ENCODE results near the gene TMEM187.
"Not testable (repeated sequence)": the region's sequence is repeated elsewhere in the genome, so short reads cannot be mapped to it uniquely, and the experiment has no call there.

The TMEM187 gene

DNA sequence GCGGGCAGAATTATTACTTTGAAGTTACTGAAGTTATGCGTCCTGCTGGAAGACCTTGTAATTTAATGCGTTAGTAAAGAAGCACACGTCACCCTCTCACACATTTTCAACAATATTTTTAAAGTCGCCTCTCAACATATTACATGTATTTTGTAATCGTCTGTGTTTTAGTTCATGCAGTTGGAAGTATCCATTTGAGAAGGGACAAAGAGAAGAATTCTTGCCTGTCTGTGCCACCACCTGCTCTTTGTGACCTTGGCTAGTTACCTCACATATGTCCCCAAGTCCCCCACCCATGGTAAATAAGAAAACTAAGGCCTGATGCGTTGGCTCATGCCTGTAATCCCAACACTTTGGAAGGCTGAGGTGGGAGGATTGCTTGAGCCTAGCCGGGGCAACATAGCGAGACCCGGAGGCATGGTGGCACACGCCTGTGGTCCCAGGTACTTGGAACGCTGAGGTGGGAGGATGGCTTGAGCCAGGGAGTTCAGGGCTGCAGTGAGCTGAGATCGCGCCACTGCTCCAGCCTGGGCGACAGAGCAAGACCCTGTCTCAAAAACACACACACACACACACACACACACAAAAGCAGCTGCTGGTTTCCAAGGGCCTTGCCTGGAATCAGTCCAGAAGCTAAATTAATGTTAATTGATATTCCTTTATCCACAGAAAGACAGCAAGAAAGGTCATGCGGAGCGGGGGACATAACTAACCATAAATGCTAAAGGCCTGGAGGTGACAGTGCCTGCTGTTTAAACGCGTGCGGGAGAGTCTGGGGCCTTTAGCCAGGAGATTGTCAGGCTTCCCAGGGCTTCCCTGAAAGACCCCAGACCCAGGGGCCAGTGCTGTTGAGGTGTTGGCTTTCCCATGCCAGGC, 811 bp downstream of the TMEM187 start:
- DNase-seq = no peak

DNA sequence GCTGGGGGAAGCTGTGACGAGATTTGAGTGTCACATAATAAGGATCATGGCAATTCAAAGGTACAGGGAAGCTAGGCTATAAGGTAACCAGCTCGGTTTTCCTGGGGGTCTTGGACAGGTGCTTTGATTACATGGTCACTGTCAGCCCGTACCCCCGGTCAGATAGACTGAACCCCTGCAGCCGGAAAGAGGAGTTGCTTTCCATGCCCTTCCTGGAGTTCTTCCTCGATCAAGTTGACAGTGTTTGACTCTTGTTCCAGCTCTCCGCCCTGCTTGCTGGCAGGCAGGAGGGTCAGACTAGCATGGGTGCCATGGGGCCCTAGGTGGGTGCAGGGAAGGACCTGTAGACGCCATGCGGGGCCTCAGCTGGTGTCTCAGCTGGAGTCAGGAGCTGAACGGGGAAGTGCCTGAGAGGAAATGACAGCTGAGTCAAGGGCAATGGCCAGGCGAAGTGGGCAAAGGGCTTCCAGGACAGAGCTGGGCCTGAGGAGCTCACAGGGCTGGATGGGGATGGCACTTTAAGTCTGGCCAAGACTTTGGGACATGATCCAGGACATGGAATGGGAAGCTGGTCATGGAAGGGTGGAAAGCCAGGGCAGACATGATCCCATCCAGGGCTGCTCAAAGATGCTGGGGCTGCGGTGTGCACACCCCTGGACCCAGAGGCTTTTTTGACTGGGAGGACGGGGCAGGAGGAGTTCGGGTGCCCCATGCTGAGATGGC, 1.6 kb downstream of the TMEM187 start:
- DNase-seq = no peak

DNA sequence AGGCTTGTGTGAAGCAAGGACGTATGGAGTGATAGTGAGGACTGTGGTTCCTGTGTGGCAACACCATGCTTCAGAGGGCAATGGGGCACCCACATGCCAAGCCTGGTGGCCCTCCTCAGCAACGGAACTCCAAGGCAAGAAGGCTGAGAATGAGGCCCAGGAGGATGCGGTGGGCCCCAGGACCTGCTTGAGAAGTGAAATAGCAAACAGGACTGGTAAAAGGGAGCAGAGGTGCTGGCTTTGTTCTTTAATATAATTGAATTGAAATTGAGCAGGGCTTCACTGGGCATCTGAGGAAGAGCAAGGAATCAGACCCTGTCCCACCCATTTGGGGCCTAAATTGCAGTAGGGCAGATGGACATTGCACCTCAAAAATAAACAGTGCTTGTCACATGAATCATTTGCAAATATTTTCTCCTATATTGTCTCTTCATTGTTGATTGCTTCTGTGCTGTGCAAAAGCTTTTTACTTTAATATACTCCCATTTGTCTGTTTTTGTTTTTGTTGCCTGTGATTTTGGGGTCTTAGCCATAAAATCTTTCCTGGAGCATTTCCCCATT, 2.3 kb downstream of the TMEM187 start:
- DNase-seq = no peak

DNA sequence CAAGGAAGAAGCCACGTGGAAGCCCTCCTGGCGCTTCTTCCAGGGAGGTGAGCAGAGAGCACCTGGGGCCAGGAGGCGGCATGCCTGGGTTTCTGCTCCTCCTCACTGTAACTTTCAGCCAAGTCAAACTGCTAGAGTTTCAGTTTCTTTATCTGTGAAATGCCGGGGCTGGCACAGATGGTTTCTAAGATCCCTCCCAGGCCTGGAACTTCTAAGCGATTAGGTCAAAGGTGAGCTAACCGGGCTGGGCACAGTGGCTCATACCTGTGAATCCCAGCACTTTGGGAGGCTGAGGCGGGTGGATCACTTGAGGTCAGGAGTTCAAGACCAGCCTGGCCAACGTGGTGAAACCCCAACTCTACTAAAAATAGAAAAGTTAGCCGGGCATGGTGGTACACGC, 7.8 kb downstream of the TMEM187 start:
- DNase-seq = not testable (repeated sequence)

DNA sequence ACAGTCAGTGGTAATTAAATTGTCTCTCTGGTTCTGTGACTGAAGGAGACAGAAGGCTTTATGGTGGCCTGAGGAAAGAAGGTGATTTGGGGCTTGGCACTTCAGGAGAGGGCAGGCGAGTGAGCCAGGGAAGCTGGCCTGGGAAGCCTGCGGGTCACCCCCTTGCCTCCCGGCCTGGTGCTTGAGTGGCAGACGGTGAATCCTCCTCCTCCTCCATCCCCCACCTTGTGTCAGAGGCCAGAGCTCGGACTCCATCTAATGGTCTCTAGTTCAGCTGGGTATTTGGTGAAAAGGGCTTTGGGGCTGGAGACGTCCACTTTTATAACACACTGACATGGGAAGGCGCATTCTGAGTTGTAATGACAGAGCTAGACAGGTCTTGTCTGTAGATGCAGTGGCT, 8.7 kb downstream of the TMEM187 start:
- DNase-seq = no peak

DNA sequence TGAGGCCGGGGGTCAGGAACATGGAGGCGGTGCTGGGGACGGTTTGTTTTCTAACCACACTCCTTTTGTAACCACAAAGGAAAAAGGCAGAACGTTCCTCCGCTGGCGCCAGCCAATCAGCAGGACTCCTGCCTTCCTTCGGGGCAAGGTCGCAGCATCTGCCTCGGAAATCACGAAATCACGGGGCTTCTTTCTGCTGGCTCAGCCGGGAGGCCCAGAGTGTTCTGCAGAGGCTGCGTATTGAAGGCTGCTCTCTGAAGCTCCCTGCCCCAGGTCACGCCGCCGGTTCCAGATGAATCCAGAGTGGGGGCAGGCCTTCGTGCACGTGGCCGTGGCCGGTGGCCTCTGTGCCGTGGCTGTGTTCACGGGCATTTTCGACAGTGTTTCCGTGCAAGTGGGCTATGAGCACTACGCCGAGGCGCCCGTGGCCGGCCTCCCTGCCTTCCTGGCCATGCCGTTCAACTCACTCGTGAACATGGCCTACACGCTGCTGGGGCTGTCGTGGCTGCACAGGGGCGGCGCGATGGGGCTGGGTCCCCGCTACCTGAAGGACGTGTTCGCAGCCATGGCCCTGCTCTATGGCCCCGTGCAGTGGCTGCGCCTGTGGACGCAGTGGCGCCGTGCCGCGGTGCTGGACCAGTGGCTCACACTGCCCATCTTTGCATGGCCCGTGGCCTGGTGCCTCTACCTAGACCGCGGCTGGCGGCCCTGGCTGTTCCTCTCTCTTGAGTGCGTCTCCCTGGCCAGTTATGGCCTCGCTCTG, 9.4 kb downstream of the TMEM187 start:
- DNase-seq = no peak

DNA sequence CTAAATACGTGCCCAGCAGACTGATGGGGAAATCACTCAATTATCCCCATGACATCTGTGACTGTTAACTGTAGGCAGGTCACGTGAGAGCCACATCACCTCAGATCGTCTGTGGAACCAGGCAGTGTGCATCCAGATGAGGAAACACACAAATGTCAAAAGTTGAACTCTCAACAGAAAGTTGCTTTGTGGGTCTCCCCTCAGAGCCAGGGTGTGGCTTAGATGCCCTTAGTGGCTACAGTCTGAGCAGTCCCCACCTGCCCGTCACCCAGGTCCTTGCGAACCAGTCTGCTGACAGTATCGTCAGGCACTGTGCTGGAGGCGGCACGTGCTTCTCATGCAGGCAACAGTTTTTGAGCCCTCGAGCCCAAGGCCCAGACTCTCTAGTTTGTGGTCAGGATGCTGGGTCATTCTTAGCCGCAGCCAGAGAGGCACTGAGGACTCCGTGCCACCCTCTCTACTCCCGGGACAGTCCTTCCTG, 10.8 kb downstream of the TMEM187 start:
- DNase-seq = no peak

DNA sequence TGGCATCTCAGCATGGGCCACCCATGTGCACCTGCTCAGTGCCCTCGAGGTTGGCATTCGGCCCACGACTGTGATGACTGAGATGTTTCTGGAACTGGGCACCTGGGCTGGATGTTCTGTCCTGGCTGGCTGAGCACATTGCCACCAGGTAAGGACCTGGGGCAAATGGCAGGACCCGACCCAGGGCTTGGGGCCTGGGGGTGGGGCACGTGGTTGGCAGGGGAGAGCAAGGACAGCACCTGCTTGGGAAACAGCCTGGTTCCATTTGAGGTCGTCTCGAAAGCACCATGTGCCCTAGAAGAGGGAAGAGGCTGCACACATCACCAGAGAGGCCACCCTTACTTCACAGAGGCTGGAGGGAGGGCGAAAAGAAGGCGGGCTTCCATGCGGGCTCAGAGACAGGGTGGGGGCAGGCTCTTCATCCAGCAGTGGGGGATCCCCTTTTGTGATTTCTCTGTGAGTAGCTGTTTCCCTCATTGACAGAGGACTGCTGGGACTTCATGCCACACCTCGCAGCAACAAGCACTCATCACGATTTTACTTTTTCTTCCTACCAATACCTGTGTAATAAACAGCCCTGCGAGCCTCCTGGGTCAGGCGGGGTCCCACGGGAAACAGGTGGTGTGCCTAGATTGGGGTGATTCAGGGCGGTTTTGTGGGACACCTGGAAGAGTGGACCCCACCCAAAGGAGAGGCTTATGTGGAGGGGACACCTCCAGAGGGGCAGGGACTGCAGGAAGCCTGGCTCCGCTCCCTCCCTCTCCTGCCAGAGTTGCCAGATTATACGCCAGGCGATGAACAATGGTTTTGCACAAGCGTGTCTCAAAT, 12.0 kb downstream of the TMEM187 start:
- DNase-seq = peak in 1 of 2 experiments; percentile 27

DNA sequence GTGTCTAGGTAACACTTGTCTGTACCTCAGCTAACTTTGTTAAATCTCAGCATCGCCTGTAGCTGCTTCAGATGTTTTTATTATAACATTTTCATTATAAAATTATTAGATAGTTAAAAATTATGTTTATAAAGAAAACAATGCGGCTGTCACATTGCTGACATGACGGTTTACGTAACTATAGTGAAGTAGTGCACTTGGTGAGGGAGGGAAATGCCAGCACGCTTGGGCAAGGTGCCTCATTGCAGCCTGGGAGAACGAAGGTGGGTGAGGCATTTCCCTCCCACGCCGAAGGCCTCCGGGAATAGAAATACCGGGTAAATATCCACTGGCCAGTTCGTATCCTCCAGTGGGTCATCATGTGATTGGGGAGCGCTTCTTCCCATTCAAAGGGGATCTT, 15.9 kb downstream of the TMEM187 start:
- no peak for DNase-seq

DNA sequence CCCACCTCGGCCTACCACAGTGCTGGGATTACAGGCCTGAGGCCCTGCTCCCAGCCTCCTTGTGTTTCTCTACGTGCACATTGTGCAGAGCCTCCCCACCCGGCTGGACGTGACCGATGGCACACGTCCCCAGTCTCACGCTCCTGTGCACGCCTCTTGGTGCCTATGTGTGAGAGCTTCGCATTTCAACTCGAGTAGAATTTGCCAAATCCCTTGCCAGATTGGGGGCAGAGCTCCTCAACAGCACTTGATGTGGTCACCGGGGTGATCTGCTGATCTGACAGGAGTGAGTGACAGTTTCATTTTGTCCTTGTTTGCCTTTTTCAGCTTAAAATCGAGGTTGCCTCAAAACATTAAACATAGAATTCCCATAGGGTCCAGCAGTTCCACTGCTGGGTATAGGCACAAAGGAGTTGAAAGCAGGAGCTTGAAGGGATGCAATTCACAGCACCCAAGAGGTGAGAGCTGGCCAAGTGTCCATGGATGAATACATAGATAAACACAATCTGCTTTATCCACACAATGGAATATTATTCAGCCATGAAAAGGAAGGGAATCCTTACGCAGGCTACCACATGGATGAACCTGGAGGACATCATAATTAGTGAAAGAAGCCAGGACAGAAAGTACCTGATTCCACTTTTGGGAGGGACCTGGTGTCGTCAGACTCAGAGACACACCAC, 17.6 kb downstream of the TMEM187 start:
- no peak for DNase-seq

DNA sequence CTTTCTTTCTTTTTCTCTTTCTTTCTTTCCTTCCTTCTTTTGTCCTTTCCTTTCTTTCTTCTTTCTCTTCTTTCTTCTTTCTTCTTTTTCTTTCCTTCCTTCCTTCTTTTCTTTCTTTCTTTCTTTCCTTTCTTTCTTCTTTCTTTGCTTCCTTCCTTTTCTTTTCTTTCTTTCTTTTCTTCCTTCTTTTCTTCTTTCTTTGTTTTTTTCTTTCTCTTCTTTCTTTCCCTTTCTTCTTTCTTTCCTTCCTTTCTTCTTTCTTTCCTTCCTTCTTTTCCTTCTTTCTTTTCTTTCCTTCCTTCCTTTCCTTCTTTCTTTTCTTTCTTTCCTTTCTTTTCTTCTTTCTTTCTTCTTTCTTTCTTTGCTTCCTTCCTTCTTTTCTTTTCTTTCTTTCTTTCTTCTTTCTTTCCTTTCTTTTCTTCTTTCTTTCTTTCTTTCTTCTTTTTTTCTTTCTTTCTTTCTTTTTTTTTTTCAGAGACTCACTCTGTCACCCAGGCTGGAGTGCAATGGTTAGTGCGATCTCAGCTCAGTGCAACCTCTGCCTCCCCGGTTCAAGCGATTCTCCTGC, 18.5 kb downstream of the TMEM187 start:
- no peak for DNase-seq

DNA sequence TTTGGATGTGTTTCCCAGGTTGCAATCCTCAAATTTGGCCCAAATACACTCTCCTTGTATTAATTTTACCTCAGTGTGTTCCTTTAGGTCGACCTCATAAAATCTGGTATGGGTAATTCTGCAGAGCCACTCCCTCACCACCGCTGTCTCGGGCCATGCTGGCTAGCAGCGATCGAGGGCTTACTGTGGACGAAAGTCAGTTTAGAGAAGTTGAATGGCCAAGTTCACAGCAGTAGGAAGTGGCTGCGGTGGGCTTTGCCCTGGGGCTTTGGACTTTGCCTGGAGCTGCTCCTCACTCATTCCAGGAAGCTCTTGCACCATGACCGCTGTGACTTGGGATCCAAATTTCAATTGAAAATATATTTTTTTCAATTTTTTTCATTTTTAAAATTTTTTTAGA, 19.6 kb downstream of the TMEM187 start:
- no peak for DNase-seq

DNA sequence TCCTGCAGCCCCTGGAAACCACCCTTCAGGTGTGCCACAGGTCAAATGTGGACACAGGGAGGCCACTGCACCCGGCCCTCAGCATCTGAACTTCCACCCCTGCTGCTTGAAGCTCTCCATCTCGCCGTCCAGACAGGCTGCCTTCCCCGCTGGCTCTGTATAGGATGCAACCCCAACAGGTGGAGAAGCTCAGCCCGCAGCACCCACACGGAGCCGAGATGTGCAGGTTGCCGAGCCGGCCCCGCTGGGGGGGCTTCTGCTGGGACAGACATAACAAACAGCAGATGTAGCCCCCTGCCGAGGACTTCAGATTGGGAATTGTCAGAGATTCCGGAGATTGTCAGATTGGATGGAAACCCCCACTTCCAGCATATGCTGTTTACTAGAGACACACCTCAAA, 20.5 kb downstream of the TMEM187 start:
- peak in 1 of 2 experiments; percentile 25 for DNase-seq

DNA sequence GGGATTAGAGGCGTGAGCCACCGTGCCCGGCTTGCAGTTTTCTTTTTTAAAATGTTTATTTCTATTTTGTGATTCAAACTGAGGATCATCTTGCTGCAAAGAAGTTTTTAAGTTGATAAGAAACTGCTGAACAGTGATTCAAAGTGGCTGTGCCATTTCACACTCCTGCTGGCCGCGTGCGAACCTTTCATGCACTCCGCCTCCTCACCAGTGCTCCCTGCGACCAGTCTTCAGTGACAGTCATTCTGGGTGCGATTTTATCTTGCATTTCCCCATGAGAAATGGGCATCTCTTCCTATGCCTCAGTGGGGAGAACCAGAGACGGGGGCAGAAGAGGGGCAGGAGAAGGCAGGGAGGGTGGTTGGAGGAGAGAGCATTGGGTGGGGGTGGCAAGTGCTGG, 21.4 kb downstream of the TMEM187 start:
- no peak for DNase-seq

DNA sequence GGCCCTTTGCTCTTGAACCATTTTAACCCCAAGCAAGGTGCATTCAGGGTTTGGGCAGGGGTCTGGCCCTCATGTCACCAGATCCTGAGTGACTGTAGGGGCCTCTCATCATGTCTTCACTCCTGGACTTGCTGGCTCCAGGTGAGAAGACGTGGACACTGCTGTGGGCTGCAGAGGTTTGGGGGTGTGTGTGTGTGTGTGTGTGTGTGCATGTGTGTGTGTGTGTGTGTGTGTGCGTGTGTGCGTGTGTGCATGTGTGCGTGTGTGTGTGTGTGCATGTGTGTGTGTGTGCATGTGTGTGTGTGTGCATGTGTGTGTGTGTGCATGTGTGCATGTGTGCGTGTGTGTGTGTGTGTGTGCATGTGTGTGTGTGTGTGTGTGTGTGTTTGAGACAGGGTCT, 21.8 kb downstream of the TMEM187 start:
- not testable (repeated sequence) for DNase-seq

DNA sequence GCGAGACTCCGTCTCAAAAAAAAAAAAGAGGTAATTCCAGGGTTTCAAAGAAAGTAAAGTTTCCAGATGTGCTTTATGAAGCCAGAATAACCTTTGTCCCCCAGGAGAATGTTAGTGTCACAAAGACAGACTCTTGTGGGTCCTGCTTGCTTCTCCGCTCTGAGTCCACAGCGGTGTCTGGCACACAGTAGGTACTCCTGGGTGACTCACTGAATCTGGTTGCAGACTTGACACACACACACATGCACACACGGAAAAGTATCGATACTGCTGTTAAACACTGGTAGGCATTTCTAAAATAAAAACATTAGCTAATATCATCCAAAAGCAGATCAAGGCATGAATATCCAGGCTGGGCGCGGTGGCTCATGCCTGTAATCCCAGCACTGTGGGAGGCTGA, 22.9 kb downstream of the TMEM187 start:
- DNase-seq = no peak

DNA sequence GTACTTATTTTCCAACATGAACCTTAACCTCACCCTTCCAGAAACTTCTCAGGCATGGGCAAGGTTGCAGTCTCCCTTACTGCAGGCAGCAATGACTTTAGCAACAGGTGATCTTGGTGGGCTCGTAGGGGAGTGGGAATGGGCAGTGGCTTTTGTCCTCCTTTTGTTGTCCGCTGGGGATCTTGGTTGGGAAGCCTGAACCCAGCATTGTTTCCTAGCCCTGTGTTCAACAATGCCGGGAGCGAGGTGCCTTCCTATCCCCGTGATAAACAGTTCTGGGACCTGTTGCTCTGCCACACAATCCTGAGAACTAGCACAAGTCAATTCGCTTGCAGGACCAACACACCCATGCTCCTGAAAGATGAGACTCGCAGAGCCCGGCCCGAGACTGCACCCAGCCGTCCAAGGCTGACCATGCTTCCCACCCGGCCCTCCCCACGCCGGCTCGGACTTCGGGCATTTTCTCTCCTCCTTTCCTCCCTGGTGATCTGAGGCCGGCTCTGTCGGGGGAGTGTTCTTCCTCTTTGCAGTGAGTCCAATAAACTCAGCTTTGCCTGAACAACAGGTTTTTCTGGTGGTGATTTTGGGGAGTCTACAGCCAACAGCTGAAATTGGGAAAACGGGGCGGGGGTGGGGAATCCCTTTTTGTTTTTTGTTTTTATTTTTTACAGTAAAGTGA, 26.9 kb downstream of the TMEM187 start:
- DNase-seq = no peak

DNA sequence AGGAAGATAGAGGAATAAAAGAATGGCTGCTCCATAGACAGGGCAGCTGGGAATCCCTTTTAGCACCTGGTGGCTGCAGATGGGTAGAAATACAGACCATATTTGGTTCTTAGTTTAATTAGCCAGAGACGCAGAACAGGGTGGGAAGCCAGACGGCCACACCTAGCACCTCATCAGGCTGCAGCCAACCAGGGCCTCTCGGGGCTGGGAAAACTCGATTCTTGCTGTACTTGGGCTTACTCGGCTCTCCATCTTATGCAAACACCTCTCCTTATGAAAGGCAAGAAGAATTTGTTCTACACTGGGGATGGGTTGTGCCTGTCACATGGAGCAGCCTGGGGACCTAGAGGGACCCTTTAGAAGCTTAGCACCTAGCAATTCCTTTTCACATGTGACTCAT, 27.5 kb downstream of the TMEM187 start:
- no peak for DNase-seq

DNA sequence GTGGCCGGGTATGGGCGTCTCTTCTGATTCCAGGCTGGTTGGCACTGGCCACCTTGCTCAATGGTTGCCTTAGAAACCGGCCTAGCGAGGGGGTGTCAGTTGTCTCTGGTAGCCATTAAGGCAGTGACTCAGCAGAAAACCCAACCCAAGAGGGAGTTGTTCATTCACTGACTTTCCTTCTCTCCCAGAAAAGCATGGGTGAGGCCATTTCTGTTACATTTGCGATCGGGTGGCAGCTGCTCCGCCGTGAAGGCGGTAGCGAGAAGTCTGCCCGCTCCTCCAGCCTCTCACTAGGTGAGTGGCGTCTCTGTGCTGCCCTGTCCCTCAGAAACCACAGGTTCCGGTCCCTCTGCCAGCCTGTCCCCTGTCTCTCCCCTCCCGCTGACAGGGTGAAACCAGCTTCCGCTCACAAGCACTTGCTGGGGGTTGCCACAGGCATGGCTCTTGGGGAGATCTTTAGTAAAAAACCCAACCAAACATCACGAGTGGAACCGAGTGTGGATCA, 29.7 kb downstream of the TMEM187 start:
- DNase-seq = no peak

DNA sequence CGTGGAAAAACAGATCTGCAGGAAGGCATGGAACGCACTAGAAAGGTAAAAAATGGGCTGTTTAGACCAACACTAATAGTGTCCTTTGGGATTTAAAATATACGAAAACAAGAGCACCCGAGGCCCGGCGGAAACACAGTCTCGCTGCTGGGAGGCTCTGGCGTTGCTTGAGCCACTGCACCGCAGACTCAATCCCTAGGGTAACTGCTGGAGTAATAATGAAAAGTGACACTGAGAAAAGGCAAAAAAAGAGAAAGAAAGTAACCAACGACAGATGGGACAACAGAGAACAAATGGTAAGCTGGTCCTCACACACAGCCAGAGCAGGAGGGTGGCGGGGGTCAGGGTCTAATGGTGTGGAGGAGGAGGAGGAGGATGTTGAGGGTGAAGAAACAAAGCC, 31.8 kb downstream of the TMEM187 start:
- DNase-seq = no peak
